Measurements from ENCODE around the gene ZBTB34.
"Not testable (repeated sequence)": the region's sequence is repeated elsewhere in the genome, so short reads cannot be mapped to it uniquely, and the experiment has no call there.

ZBTB34 gene, protein sequence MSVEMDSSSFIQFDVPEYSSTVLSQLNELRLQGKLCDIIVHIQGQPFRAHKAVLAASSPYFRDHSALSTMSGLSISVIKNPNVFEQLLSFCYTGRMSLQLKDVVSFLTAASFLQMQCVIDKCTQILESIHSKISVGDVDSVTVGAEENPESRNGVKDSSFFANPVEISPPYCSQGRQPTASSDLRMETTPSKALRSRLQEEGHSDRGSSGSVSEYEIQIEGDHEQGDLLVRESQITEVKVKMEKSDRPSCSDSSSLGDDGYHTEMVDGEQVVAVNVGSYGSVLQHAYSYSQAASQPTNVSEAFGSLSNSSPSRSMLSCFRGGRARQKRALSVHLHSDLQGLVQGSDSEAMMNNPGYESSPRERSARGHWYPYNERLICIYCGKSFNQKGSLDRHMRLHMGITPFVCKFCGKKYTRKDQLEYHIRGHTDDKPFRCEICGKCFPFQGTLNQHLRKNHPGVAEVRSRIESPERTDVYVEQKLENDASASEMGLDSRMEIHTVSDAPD

DNA sequence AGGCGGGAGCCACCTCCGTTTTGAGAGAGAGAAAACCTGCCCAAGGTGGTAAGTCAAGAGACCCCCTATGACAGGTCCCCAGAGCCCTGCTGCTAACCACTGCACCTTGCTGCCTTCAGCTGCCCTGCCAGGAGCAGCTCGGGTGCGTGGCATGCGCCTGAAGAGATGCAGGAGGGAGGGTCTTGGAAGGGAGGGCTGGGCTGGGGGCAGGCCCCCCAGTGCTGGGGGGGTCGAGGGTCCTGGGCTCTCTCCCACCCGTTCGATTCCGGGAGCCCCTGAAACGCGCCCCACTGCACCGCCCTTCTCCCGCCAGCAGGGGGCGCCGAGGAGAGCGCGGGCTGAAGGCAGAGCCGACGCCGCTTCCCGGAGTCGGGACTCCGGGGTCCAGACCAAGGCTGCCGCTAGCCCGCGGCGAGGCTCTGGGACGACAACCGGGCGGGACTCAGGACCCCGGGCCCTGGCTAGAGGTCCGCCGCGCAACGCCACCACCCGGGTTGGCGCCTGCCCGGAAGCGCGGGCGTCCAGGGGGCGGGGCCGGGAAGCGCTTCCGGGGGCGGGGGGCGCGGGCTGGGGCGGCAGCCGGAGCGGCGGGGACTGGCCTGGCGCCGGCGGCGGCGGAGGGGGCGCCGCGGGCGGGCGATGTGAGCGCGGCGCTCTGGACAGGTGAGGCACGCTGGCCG lies at the start of gene ZBTB34:
Gene ZBTB34, plus strand, starts transcription at position 563 of the 680 bp plus-strand sequence. CDS start 18,761 bp downstream, outside the sequence.
- DNase-seq (ENCODE audit: insufficient read length, low spot score) = peak; percentile 32
- no peak for FAIRE-seq
- TF ChIP-seq CTCF (IDR thresholded peaks at IDR 0.05; ENCODE audit: insufficient read depth, missing control alignments) = peak; percentile 72

- DNase-seq (ENCODE audit: insufficient read length, low spot score) (no peak), FAIRE-seq (no peak)
- no peak for TF ChIP-seq CTCF (IDR thresholded peaks at IDR 0.05; ENCODE audit: insufficient read depth, missing control alignments)
Measured at GRCh38 chr9:126813072-126813471, 47.4 kb upstream of the ZBTB34 start.

- TF ChIP-seq CTCF (IDR thresholded peaks at IDR 0.05; ENCODE audit: insufficient read depth, missing control alignments) = no peak
- no peak for DNase-seq (ENCODE audit: insufficient read length, low spot score)
- FAIRE-seq = no peak
Measured at GRCh38 chr9:126814091-126814490, 46.3 kb upstream of the ZBTB34 start.

DNA sequence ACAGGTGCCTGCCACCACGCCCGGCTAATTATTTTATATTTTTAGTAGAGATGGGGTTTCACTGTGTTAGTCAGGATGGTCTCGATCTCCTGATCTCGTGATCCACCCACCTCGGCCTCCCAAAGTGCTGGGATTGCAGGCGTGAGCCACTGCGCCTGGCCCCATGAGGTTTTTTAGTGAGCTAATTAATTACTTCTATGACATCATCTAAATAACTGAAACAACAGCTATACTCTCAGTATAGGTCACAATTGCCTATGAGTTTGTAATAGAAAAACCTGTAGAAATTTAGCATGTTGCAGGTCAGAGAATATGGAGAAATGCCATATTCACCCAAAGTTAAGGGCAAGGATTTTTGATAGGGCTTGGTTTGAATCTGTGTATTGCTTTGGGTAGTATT lies 42.8 kb upstream of the ZBTB34 start:
- DNase-seq (ENCODE audit: insufficient read length, low spot score); FAIRE-seq: not testable (repeated sequence)

GRCh38 chr9:126818482-126818881 lies 42.0 kb upstream of the ZBTB34 start:
- DNase-seq (ENCODE audit: insufficient read length, low spot score) = no peak
- no peak for FAIRE-seq
- no peak for TF ChIP-seq CTCF (IDR thresholded peaks at IDR 0.05; ENCODE audit: insufficient read depth, missing control alignments)

DNA sequence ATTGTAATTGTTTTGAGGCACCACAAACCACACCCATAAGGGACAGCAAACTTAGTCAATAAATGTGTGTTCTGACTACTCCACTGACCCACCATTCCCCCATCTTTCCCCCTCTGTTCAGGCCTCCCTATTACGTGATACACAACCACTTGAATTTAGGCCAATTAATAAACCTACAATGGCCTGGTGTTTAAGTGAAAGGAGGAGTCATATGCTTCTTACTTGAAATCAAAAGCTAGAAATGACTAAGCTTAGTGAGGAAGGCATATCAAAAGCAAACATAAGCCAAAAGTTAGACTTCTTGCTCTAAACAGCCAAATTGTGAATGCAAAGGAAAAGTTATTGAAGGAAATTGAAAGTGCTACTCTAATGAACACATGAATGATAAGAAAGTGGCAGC lies 41.0 kb upstream of the ZBTB34 start:
- TF ChIP-seq CTCF (IDR thresholded peaks at IDR 0.05; ENCODE audit: insufficient read depth, missing control alignments) = no peak
- DNase-seq (ENCODE audit: insufficient read length, low spot score) = no peak
- no peak for FAIRE-seq

DNA sequence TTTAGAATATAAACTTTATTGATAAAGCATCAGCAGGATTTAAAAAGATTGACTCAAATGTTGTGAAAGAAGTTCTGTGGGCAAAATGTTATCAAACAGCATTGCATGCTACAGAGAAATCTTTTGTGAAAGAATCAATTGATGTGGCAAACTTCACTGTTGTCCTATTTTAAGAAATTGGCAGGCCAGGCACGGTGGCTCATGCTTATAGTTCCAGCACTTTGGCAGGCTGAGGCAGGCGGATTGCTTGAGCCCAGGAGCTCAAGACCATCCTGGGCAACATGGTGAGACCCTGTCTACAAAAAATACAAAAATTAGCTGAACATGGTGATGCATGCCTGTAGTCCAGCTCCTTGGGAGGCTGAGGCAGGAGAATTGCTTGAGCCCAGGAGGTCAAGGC lies 38.2 kb upstream of the ZBTB34 start:
- FAIRE-seq (no peak), DNase-seq (ENCODE audit: insufficient read length, low spot score) (no peak)
- no peak for TF ChIP-seq CTCF (IDR thresholded peaks at IDR 0.05; ENCODE audit: insufficient read depth, missing control alignments)

All from D721Med (cell line).